Activated CD8-positive, alpha-beta T cell treated with anti-CD3 and anti-CD28 coated beads, Interleukin-2, amount 10 ng/mL, durations not matched to agents 7 days and 5 days (primary cell): ENCODE measurements around the gene SEC63. TPM values are rescaled to one million over a fixed set of nuclear protein-coding genes. Genes with fewer than 3 reads are reported as not detected.
"Not testable (repeated sequence)": the region's sequence is repeated elsewhere in the genome, so short reads cannot be mapped to it uniquely, and the experiment has no call there.

Source experiments
- ATAC-seq: fragments of 150-1000 bp; cut with Tn5 transposase; one replicate; pipeline ENCODE4 v1.10.0; 2021; ENCODE audit warnings: moderate library complexity
- CTCF ChIA-PET: fragments of 350-600 bp; sonication (Branson Sonifier 250); formaldehyde crosslinking; loops from one replicate; lab custom pipeline; 2021; ENCODE audit warnings: antibody characterized with exemption; lab: Charles Lee
- POLR2A ChIA-PET: fragments of 350-600 bp; sonication (Branson Sonifier 250); formaldehyde crosslinking; loops from one replicate; lab custom pipeline; 2021; ENCODE audit warnings: antibody characterized with exemption; lab: Charles Lee
- DNase-seq: peaks from one replicate; pipeline ENCODE4 v3.0.0-alpha.2; 2020
- H3K27ac Mint-ChIP-seq: one replicate; pipeline ENCODE4 v1.8.0; 2021; ENCODE audit warnings: mild to moderate bottlenecking, mixed read lengths
- H3K27me3 Mint-ChIP-seq: one replicate; pipeline ENCODE4 v1.8.0; 2021; ENCODE audit warnings: low read depth, mixed read lengths
- H3K36me3 Mint-ChIP-seq: one replicate; pipeline ENCODE4 v1.8.0; 2021; ENCODE audit warnings: low read depth, mixed read lengths
- H3K4me1 Mint-ChIP-seq: one replicate; pipeline ENCODE4 v1.8.0; 2021; ENCODE audit warnings: low read depth, mixed read lengths
- H3K4me3 Mint-ChIP-seq: one replicate; pipeline ENCODE4 v1.8.0; 2021; ENCODE audit warnings: mild to moderate bottlenecking, mixed read lengths
- H3K9me3 Mint-ChIP-seq: one replicate; pipeline ENCODE4 v1.8.0; 2022; ENCODE audit warnings: mixed read lengths; ENCODE audit not compliant: insufficient read depth
- total RNA-seq, 2 experiments: library from RNA; stranded (reverse); gene quantifications; one replicate each; pipeline ENCODE4 v1.2.3, GENCODE V29; 2021

SEC63 gene
- total RNA-seq, 2 experiments from 2014 or later = 60.4 to 72.6 TPM

DNA sequence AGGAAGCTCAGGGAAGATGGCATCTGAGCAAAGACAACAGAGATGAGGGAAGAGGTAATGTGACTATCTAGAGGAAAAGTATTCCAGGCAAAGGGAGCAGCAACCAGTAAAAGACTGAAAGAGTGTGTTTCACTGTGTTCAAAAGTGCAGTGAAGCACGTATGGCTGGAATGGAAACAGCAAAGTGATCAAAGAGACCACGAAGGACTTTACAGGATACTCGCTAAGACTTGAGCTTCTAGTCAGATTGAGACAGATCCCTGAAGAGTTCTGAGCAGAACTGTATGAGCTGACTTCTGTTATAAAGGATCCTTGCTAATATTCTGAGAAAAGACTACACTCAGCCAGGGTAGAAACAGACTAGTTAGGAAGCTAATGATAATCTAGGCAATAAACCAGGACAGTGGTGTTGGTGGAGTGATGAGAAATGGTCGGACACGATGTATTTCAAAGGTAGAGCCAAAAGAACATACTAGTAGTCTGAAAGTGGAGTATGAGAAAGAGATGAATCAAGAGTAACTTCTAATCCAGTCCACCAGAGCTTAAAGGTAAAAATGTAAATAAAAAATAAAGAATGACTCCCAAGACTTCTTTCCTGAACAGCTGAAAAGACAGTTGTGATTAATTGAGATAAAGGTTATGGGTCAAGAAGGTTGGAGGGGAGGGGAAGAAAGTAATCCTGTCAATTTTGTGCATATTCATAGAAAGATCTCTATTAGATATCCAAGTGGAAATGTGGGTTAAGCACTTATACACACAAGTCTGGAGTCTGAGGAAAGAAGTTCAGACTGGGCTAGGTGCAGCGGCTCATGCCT lies 14.2 kb downstream of the SEC63 start:
- no peak overlapping the region for H3K27ac Mint-ChIP-seq
- CTCF ChIA-PET = no interaction called here
- H3K36me3 Mint-ChIP-seq = peaks cover 17% of the 10 kb centered on the region
- H3K9me3 Mint-ChIP-seq = no peaks in the 10 kb centered on the region
- POLR2A ChIA-PET = interaction anchor here (0.7 kb wide), 1 partner anchor 155 kb away, joined by 3 read pairs; no protein-coding TSS in a partner anchor
- H3K27me3 Mint-ChIP-seq = no peaks in the 10 kb centered on the region
- ATAC-seq (peak; percentile 36), DNase-seq (no peak)
- peaks cover 8% of the 10 kb centered on the region for H3K4me1 Mint-ChIP-seq
- H3K4me3 Mint-ChIP-seq = no peak overlapping the region

DNA sequence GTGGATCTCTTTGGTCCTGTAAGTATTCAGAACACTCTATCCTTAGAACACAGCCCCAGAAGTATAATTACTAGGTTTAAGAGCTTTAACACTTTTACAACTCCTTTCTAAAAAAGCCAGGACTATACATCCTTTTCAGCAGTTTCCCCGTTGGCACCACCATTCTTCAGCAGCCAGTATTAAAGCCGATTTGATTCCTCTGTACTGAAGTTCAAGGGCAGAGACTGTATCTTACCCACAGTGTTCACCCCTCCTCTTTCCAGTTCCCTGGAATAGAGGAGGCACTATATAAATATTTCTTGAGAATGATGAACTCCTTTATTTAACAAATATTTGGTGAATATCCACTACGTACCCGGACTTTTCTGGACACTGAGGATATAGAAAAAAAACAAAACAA lies 15.9 kb downstream of the SEC63 start:
- DNase-seq (no peak), ATAC-seq (no peak)
- POLR2A ChIA-PET = no interaction called here
- Mint-ChIP-seq H3K4me1 (peaks cover 8% of the 10 kb centered on the region), H3K4me3 (no peak overlapping the region), H3K36me3 (peaks cover 26% of the 10 kb centered on the region), H3K9me3 (peaks cover 10% of the 10 kb centered on the region), H3K27me3 (no peaks in the 10 kb centered on the region), H3K27ac (no peak overlapping the region)
- CTCF ChIA-PET = interaction anchor here (0.9 to 1.4 kb wide), 2 partner anchors 35 to 107 kb away, joined by 3 to 5 read pairs; no protein-coding TSS in a partner anchor

DNA sequence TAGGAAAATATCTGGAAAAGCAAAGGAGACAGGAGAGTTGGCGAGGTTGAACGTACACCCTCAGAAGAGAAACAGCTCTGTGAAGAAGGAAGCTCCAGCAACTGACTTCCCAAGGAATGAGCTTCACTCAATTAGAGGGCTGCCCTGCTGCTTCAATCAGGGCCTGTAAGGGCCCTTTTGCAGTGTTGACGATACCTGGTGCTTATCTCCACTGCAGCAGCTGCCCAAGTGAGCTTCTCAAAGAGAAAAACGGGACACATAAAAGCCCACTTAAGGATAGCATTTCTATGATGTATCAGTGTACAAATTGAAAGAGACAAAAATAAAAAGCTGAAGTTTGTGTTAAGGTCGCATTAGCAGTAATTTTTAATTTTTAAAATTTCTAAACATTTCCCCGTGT lies 16.4 kb downstream of the SEC63 start:
- H3K4me3 Mint-ChIP-seq = no peak overlapping the region
- H3K27ac Mint-ChIP-seq = no peak overlapping the region
- CTCF ChIA-PET = interaction anchor here (1.4 kb wide), 1 partner anchor 108 kb away, joined by 5 read pairs; no protein-coding TSS in a partner anchor
- H3K4me1 Mint-ChIP-seq = peaks cover 8% of the 10 kb centered on the region
- POLR2A ChIA-PET = no interaction called here
- H3K9me3 Mint-ChIP-seq = peaks cover 10% of the 10 kb centered on the region
- H3K36me3 Mint-ChIP-seq = peaks cover 28% of the 10 kb centered on the region
- ATAC-seq (no peak), DNase-seq (no peak)
- H3K27me3 Mint-ChIP-seq = no peaks in the 10 kb centered on the region

GRCh38 chr6:107941199-107941598 lies 16.8 kb downstream of the SEC63 start:
- Mint-ChIP-seq H3K27ac (no peak overlapping the region), H3K27me3 (no peaks in the 10 kb centered on the region), H3K4me1 (peaks cover 8% of the 10 kb centered on the region), H3K9me3 (peaks cover 10% of the 10 kb centered on the region), H3K4me3 (no peak overlapping the region), H3K36me3 (peaks cover 30% of the 10 kb centered on the region)
- DNase-seq = no peak
- no peak for ATAC-seq
- ChIA-PET POLR2A (interaction anchor here (1.2 kb wide), 1 partner anchor 16 kb away, joined by 3 read pairs; no protein-coding TSS in a partner anchor), CTCF (interaction anchor here (1.4 kb wide), 1 partner anchor 108 kb away, joined by 5 read pairs; no protein-coding TSS in a partner anchor)

DNA sequence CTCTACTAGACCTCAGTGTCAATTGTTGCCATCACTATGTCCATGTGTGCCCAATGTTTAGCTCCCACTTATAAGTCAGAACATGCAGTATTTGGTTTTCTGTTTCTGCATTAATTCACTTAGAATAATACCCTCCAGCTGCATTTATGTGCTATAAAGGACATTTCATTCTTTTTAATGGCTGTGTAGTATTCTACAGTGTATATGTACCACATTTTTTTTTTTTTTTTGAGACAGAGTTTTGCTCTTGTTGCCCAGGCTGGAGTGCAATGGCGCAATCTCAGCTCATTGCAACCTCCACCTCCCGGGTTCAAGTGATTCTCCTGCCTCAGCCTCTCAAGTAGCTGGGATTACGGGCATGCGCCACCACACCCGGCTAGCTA lies 21.1 kb downstream of the SEC63 start:
- H3K4me3 Mint-ChIP-seq, H3K27me3 Mint-ChIP-seq, ATAC-seq, POLR2A ChIA-PET, H3K27ac Mint-ChIP-seq, DNase-seq, CTCF ChIA-PET, H3K4me1 Mint-ChIP-seq: not testable (repeated sequence)
- H3K9me3 Mint-ChIP-seq = peaks cover 24% of the 10 kb centered on the region
- peaks cover 42% of the 10 kb centered on the region for H3K36me3 Mint-ChIP-seq

- Mint-ChIP-seq H3K4me3 (no peak overlapping the region), H3K9me3 (peaks cover 24% of the 10 kb centered on the region), H3K36me3 (peaks cover 46% of the 10 kb centered on the region), H3K27me3 (no peaks in the 10 kb centered on the region), H3K4me1 (peaks cover 3% of the 10 kb centered on the region), H3K27ac (no peak overlapping the region)
- ATAC-seq (no peak), DNase-seq (no peak)
- ChIA-PET CTCF (no interaction called here), POLR2A (no interaction called here)
Measured at GRCh38 chr6:107936162-107936909, 21.7 kb downstream of the SEC63 start.

- CTCF ChIA-PET = not testable (repeated sequence)
Measured at GRCh38 chr6:107934229-107934628, 23.8 kb downstream of the SEC63 start.

DNA sequence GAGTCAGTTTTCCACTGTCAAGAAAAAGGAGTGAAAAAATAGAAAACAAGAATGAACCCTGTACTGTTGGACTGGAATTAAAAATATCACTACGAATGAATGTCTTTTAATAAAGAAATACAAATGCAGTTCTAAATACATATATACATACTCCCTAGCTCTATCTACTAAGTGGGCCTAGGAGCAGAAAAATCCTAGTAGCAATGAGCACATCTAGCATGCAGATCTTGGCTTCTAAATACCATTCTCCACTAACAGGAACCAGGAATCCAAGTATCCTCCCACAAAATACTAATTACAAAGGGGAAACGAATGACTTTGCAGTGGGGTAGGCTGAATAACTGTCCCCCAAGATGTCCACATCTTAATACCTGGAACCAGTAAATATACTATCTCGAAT lies 25.4 kb downstream of the SEC63 start:
- H3K4me1 Mint-ChIP-seq = peaks cover 6% of the 10 kb centered on the region
- H3K4me3 Mint-ChIP-seq = no peak overlapping the region
- ChIA-PET POLR2A (no interaction called here), CTCF (no interaction called here)
- no peak overlapping the region for H3K27ac Mint-ChIP-seq
- peaks cover 17% of the 10 kb centered on the region for H3K9me3 Mint-ChIP-seq
- ATAC-seq (no peak), DNase-seq (no peak)
- no peaks in the 10 kb centered on the region for H3K27me3 Mint-ChIP-seq
- H3K36me3 Mint-ChIP-seq = peaks cover 44% of the 10 kb centered on the region

More at GRCh38 chr6:107934229-107934628, 23.8 kb downstream of the SEC63 start:
- H3K4me3 Mint-ChIP-seq, POLR2A ChIA-PET, H3K27ac Mint-ChIP-seq, DNase-seq, ATAC-seq, H3K4me1 Mint-ChIP-seq, H3K27me3 Mint-ChIP-seq: not testable (repeated sequence)
- Mint-ChIP-seq H3K36me3 (peaks cover 41% of the 10 kb centered on the region), H3K9me3 (peaks cover 24% of the 10 kb centered on the region)

- Mint-ChIP-seq H3K9me3 (peaks cover 14% of the 10 kb centered on the region), H3K4me3 (no peak overlapping the region), H3K27ac (no peak overlapping the region), H3K27me3 (no peaks in the 10 kb centered on the region), H3K4me1 (peaks cover 6% of the 10 kb centered on the region), H3K36me3 (peaks cover 42% of the 10 kb centered on the region)
- no peak for ATAC-seq
- CTCF ChIA-PET = no interaction called here
- POLR2A ChIA-PET = no interaction called here
- no peak for DNase-seq
Measured at GRCh38 chr6:107931894-107932293, 26.1 kb downstream of the SEC63 start.

GRCh38 chr6:107928984-107929383 lies 29.0 kb downstream of the SEC63 start:
- Mint-ChIP-seq H3K4me1 (peaks cover 6% of the 10 kb centered on the region), H3K36me3 (peaks cover 47% of the 10 kb centered on the region), H3K9me3 (peaks cover 14% of the 10 kb centered on the region), H3K4me3 (no peak overlapping the region), H3K27me3 (no peaks in the 10 kb centered on the region), H3K27ac (no peak overlapping the region)
- ATAC-seq (no peak), DNase-seq (no peak)
- ChIA-PET POLR2A (no interaction called here), CTCF (no interaction called here)

DNA sequence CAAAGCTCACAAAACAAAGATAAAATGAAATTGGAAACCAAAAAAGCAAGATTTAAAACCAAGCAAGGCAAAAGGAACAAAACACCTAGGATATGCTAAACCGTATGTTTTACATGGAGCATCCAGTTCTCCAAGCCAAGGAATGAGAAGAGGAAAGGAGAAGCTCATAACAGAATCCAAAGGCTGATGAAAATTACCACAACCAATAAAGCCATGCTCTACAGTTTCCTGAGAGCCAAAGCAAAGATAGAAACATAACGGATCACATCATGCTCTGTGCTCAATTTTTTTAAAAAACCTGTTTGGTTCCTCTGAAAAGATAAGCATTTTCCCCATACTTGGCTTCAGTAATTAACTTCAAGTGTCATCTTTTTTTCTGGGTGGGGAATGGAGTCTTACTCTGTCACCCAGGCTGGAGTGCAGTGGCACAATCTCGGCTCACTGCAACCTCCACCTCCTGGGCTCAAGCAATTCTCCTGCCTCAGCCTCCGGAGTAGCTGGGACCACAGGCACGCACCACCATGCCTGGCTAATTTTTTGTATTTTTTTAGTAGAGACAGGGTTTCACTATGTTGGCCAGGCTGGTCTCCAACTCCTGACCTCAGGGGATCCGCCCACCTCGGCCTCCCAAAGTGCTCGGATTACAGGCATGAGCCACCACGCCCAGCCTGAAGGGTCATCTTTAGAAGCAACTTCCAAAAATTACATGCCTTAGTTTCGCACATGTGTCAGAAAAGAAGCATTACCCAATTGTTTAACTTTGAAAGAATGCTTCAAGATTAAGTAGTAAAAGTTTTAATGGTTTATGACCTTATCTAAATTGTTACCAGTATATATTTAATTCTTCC lies 31.1 kb downstream of the SEC63 start:
- POLR2A ChIA-PET, H3K27me3 Mint-ChIP-seq, H3K4me3 Mint-ChIP-seq, H3K9me3 Mint-ChIP-seq, H3K27ac Mint-ChIP-seq, H3K4me1 Mint-ChIP-seq, DNase-seq, ATAC-seq: not testable (repeated sequence)
- H3K36me3 Mint-ChIP-seq = peaks cover 38% of the 10 kb centered on the region
- CTCF ChIA-PET = interaction anchor here (0.7 kb wide), 1 partner anchor 20 kb away, joined by 3 read pairs; no protein-coding TSS in a partner anchor
